SK-N-MC (cell line): Measurements from ENCODE around the gene CFAP299.

Experiments
- DNase-seq: peaks from one replicate; pipeline ENCODE4 v3.0.0-alpha.2; 2011; ENCODE audit warnings: low read depth, low spot score
- H3K27ac ChIP-seq: fragments of 200-600 bp; sonication (generic); 2 replicates; pipeline ENCODE4 v1.5.1; 2016; ENCODE audit warnings: mixed run types
- H3K36me3 ChIP-seq: fragments of 200-600 bp; sonication (generic); 2 replicates; pipeline ENCODE4 v1.6.1; 2017; ENCODE audit warnings: antibody characterized with exemption, low read length, mixed read lengths; ENCODE audit not compliant: insufficient read depth
- H3K4me3 ChIP-seq: fragments of 200-600 bp; sonication (generic); 2 replicates; pipeline ENCODE4 v1.5.1; 2016
- H3K9ac ChIP-seq: fragments of 200-600 bp; sonication (generic); 2 replicates; pipeline ENCODE4 v1.8.0; 2017; ENCODE audit warnings: mixed run types, mixed read lengths; ENCODE audit not compliant: insufficient read length
- H3K9me3 ChIP-seq: fragments of 200-600 bp; sonication (generic); 2 replicates; pipeline ENCODE4 v1.6.1; 2017; ENCODE audit warnings: low read depth, mild to moderate bottlenecking, antibody characterized with exemption, low read length, moderate library complexity, mixed read lengths
- EZH2 ChIP-seq: fragments of 200-600 bp; sonication (generic); IDR thresholded peaks from one replicate; pipeline ENCODE4 v1.6.1; 2017; ENCODE audit warnings: antibody characterized with exemption
- FOXP2 ChIP-seq: optimal IDR thresholded peaks from 2 replicates; pipeline ENCODE3; 2011; ENCODE audit warnings: mild to moderate bottlenecking, moderate library complexity; ENCODE audit not compliant: insufficient read depth; ENCODE audit errors: extremely low read length, control extremely low read depth
- POLR2AphosphoS5 ChIP-seq: IDR thresholded peaks from 2 replicates; pipeline ENCODE4 v1.6.1; 2012; ENCODE audit warnings: mild to moderate bottlenecking, low read depth, low read length, borderline replicate concordance

Gene CFAP299

GRCh38 chr4:80806472-80806871 is 470.9 kb downstream of the CFAP299 start:
- Histone ChIP-seq H3K27ac (no peak overlapping the region), H3K36me3 (no peaks in the 10 kb centered on the region), H3K9ac (no peak overlapping the region), H3K4me3 (no peak overlapping the region), H3K9me3 (no peaks in the 10 kb centered on the region)
- no peak for DNase-seq
- TF ChIP-seq POLR2AphosphoS5 (no peak), FOXP2 (no peak), EZH2 (no peak)

- Histone ChIP-seq H3K36me3 (no peaks in the 10 kb centered on the region), H3K9me3 (no peaks in the 10 kb centered on the region), H3K9ac (no peak overlapping the region), H3K4me3 (no peak overlapping the region), H3K27ac (no peak overlapping the region)
- no peak for TF ChIP-seq POLR2AphosphoS5
- TF ChIP-seq EZH2: no peak
- TF ChIP-seq FOXP2: no peak
- DNase-seq: no peak
Measured at GRCh38 chr4:80809039-80809729, 473.7 kb downstream of the CFAP299 start.

GRCh38 chr4:80811406-80811805 is 475.9 kb downstream of the CFAP299 start:
- no peak for TF ChIP-seq POLR2AphosphoS5
- TF ChIP-seq FOXP2: no peak
- TF ChIP-seq EZH2: no peak
- no peaks in the 10 kb centered on the region for H3K9me3 ChIP-seq
- H3K4me3 ChIP-seq: no peak overlapping the region
- no peaks in the 10 kb centered on the region for H3K36me3 ChIP-seq
- no peak for DNase-seq
- H3K27ac ChIP-seq: no peak overlapping the region
- H3K9ac ChIP-seq: no peak overlapping the region

- H3K4me3 ChIP-seq: no peak overlapping the region
- no peaks in the 10 kb centered on the region for H3K36me3 ChIP-seq
- no peaks in the 10 kb centered on the region for H3K9me3 ChIP-seq
- DNase-seq: no peak
- no peak for TF ChIP-seq FOXP2
- TF ChIP-seq EZH2: no peak
- no peak for TF ChIP-seq POLR2AphosphoS5
- no peak overlapping the region for H3K9ac ChIP-seq
- no peak overlapping the region for H3K27ac ChIP-seq
Measured at GRCh38 chr4:80812145-80812544, 476.6 kb downstream of the CFAP299 start.

GRCh38 chr4:80814266-80814665 is 478.7 kb downstream of the CFAP299 start:
- H3K9me3 ChIP-seq: no peaks in the 10 kb centered on the region
- DNase-seq: no peak
- H3K9ac ChIP-seq: no peak overlapping the region
- TF ChIP-seq EZH2 (no peak), POLR2AphosphoS5 (no peak), FOXP2 (no peak)
- no peak overlapping the region for H3K4me3 ChIP-seq
- H3K27ac ChIP-seq: no peak overlapping the region
- H3K36me3 ChIP-seq: no peaks in the 10 kb centered on the region

GRCh38 chr4:80831383-80832361 is 496.1 kb downstream of the CFAP299 start:
- TF ChIP-seq FOXP2 (no peak), EZH2 (no peak), POLR2AphosphoS5 (no peak)
- no peak for DNase-seq
- no peaks in the 10 kb centered on the region for H3K36me3 ChIP-seq
- no peak overlapping the region for H3K27ac ChIP-seq
- H3K4me3 ChIP-seq: no peak overlapping the region
- H3K9ac ChIP-seq: no peak overlapping the region
- no peaks in the 10 kb centered on the region for H3K9me3 ChIP-seq

GRCh38 chr4:80839281-80839680 is 503.8 kb downstream of the CFAP299 start:
- H3K27ac ChIP-seq: no peak overlapping the region
- no peaks in the 10 kb centered on the region for H3K36me3 ChIP-seq
- no peak overlapping the region for H3K9ac ChIP-seq
- TF ChIP-seq POLR2AphosphoS5 (no peak), FOXP2 (no peak), EZH2 (no peak)
- no peaks in the 10 kb centered on the region for H3K9me3 ChIP-seq
- DNase-seq: no peak
- H3K4me3 ChIP-seq: no peak overlapping the region

- TF ChIP-seq POLR2AphosphoS5 (no peak), FOXP2 (no peak), EZH2 (no peak)
- no peak overlapping the region for H3K9ac ChIP-seq
- H3K27ac ChIP-seq: no peak overlapping the region
- no peak for DNase-seq
- no peaks in the 10 kb centered on the region for H3K9me3 ChIP-seq
- no peak overlapping the region for H3K4me3 ChIP-seq
- H3K36me3 ChIP-seq: no peaks in the 10 kb centered on the region
Measured at GRCh38 chr4:80839792-80840191, 504.3 kb downstream of the CFAP299 start.

GRCh38 chr4:80840396-80840795 is 504.9 kb downstream of the CFAP299 start:
- no peak for TF ChIP-seq POLR2AphosphoS5
- TF ChIP-seq EZH2: no peak
- TF ChIP-seq FOXP2: no peak

More at GRCh38 chr4:80840396-80840795, 504.9 kb downstream of the CFAP299 start:
- no peak for DNase-seq
- H3K36me3 ChIP-seq: no peaks in the 10 kb centered on the region
- no peaks in the 10 kb centered on the region for H3K9me3 ChIP-seq
- no peak overlapping the region for H3K4me3 ChIP-seq
- H3K27ac ChIP-seq: no peak overlapping the region
- no peak overlapping the region for H3K9ac ChIP-seq
